Myocyte (in vitro differentiated cells): Measurements from ENCODE around the gene RPN1. TPM values are rescaled to one million over a fixed set of nuclear protein-coding genes. Genes with fewer than 3 reads are reported as not detected.
"Not testable (repeated sequence)": the region's sequence is repeated elsewhere in the genome, so short reads cannot be mapped to it uniquely, and the experiment has no call there.

Experiments used
- DNase-seq: peaks from one replicate; pipeline ENCODE4 v3.0.0-alpha.2; 2012; ENCODE audit warnings: low read depth
- total RNA-seq: library from RNA; depleted of rRNA; stranded (reverse); fragments of >200 nt; gene quantifications from 2 replicates; pipeline ENCODE4 v1.2.3, GENCODE V29; 2014

The RPN1 gene
- total RNA-seq, 1 donor from 2014 or later, result 422 TPM

GRCh38 chr3:128613083-128613829 lies 37.4 kb downstream of the RPN1 start:
- DNase-seq, result no peak

GRCh38 chr3:128610451-128611070 lies 40.1 kb downstream of the RPN1 start:
- no peak for DNase-seq

- no peak for DNase-seq
Observed at GRCh38 chr3:128609294-128609693, 41.3 kb downstream of the RPN1 start.

- DNase-seq, result no peak
Observed at GRCh38 chr3:128607710-128608048, 42.9 kb downstream of the RPN1 start.

GRCh38 chr3:128606094-128606493 lies 44.5 kb downstream of the RPN1 start:
- no peak for DNase-seq

- no peak for DNase-seq
Observed at GRCh38 chr3:128605091-128606046, 45.2 kb downstream of the RPN1 start.

GRCh38 chr3:128603811-128604775 lies 46.5 kb downstream of the RPN1 start:
- DNase-seq, result no peak

GRCh38 chr3:128603313-128603712 lies 47.3 kb downstream of the RPN1 start:
- DNase-seq, result no peak

GRCh38 chr3:128598884-128599664 lies 51.5 kb downstream of the RPN1 start:
- DNase-seq, result peak; percentile 64

GRCh38 chr3:128597900-128598299 lies 52.7 kb downstream of the RPN1 start:
- DNase-seq, result peak; percentile 45

- DNase-seq, result no peak
Observed at GRCh38 chr3:128592864-128593263, 57.8 kb downstream of the RPN1 start.

- DNase-seq, result no peak
Observed at GRCh38 chr3:128591738-128592426, 58.7 kb downstream of the RPN1 start.

- no peak for DNase-seq
Observed at GRCh38 chr3:128590948-128591347, 59.7 kb downstream of the RPN1 start.

- not testable (repeated sequence) for DNase-seq
Observed at GRCh38 chr3:128589985-128590384, 60.6 kb downstream of the RPN1 start.

GRCh38 chr3:128588147-128588546 lies 62.5 kb downstream of the RPN1 start:
- no peak for DNase-seq

GRCh38 chr3:128587391-128587790 lies 63.2 kb downstream of the RPN1 start:
- no peak for DNase-seq

- DNase-seq, result not testable (repeated sequence)
Observed at GRCh38 chr3:128586932-128587331, 63.7 kb downstream of the RPN1 start.

- not testable (repeated sequence) for DNase-seq
Observed at GRCh38 chr3:128586391-128586790, 64.2 kb downstream of the RPN1 start.

- DNase-seq, result no peak
Observed at GRCh38 chr3:128585974-128586373, 64.6 kb downstream of the RPN1 start.
